ENCODE results near the gene APBB2.

DNA sequence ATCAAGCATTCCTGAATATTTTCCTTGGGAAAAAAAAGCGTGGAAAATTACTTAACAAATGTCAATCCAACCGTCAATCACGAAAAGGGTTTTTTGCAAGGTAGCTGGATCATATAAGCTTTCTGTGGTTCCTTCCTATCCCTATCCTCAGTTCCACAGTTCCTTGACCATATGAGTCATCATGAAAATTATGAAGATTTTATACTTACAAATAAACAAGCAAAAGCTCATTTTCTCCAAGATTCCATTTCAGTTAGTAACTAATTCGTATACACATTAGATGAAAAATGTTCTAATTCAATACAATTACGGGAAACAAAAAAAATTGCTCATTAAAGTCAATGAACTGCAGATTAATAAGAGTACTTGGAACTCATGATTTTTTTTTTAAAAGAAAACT, 235.8 kb downstream of the APBB2 start:
- TF ChIP-seq, protein P1, sequence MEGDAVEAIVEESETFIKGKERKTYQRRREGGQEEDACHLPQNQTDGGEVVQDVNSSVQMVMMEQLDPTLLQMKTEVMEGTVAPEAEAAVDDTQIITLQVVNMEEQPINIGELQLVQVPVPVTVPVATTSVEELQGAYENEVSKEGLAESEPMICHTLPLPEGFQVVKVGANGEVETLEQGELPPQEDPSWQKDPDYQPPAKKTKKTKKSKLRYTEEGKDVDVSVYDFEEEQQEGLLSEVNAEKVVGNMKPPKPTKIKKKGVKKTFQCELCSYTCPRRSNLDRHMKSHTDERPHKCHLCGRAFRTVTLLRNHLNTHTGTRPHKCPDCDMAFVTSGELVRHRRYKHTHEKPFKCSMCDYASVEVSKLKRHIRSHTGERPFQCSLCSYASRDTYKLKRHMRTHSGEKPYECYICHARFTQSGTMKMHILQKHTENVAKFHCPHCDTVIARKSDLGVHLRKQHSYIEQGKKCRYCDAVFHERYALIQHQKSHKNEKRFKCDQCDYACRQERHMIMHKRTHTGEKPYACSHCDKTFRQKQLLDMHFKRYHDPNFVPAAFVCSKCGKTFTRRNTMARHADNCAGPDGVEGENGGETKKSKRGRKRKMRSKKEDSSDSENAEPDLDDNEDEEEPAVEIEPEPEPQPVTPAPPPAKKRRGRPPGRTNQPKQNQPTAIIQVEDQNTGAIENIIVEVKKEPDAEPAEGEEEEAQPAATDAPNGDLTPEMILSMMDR (IDR thresholded peaks at IDR 0.05), result no peak
- TF ChIP-seq, protein P2, sequence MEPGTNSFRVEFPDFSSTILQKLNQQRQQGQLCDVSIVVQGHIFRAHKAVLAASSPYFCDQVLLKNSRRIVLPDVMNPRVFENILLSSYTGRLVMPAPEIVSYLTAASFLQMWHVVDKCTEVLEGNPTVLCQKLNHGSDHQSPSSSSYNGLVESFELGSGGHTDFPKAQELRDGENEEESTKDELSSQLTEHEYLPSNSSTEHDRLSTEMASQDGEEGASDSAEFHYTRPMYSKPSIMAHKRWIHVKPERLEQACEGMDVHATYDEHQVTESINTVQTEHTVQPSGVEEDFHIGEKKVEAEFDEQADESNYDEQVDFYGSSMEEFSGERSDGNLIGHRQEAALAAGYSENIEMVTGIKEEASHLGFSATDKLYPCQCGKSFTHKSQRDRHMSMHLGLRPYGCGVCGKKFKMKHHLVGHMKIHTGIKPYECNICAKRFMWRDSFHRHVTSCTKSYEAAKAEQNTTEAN (CRISPR knock-in tag; IDR thresholded peaks at IDR 0.05), result no peak
